Neuron (in vitro differentiated cells): Measurements from ENCODE around the gene STYXL1.
"Not testable (repeated sequence)": the region's sequence is repeated elsewhere in the genome, so short reads cannot be mapped to it uniquely, and the experiment has no call there.

Experiments
- H2AFZ ChIP-seq: one replicate; pipeline ENCODE4 v1.6.1; 2013; ENCODE audit warnings: low read depth, mild to moderate bottlenecking, inconsistent platforms, low read length, moderate library complexity
- H3K27me3 ChIP-seq: one replicate; pipeline ENCODE4 v1.6.1; 2013; ENCODE audit warnings: low read length; ENCODE audit not compliant: insufficient read depth
- H3K36me3 ChIP-seq: one replicate; pipeline ENCODE4 v1.6.1; 2013; ENCODE audit warnings: low read length; ENCODE audit not compliant: insufficient read depth
- H3K4me1 ChIP-seq: one replicate; pipeline ENCODE4 v1.6.1; 2013; ENCODE audit warnings: low read length; ENCODE audit not compliant: insufficient read depth
- H3K4me3 ChIP-seq: 2 replicates; pipeline ENCODE4 v1.5.1; 2013; ENCODE audit warnings: mild to moderate bottlenecking, low read length, moderate library complexity
- H3K9me3 ChIP-seq: one replicate; pipeline ENCODE4 v1.6.1; 2013; ENCODE audit warnings: low read length

Gene STYXL1, protein sequence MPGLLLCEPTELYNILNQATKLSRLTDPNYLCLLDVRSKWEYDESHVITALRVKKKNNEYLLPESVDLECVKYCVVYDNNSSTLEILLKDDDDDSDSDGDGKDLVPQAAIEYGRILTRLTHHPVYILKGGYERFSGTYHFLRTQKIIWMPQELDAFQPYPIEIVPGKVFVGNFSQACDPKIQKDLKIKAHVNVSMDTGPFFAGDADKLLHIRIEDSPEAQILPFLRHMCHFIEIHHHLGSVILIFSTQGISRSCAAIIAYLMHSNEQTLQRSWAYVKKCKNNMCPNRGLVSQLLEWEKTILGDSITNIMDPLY

DNA sequence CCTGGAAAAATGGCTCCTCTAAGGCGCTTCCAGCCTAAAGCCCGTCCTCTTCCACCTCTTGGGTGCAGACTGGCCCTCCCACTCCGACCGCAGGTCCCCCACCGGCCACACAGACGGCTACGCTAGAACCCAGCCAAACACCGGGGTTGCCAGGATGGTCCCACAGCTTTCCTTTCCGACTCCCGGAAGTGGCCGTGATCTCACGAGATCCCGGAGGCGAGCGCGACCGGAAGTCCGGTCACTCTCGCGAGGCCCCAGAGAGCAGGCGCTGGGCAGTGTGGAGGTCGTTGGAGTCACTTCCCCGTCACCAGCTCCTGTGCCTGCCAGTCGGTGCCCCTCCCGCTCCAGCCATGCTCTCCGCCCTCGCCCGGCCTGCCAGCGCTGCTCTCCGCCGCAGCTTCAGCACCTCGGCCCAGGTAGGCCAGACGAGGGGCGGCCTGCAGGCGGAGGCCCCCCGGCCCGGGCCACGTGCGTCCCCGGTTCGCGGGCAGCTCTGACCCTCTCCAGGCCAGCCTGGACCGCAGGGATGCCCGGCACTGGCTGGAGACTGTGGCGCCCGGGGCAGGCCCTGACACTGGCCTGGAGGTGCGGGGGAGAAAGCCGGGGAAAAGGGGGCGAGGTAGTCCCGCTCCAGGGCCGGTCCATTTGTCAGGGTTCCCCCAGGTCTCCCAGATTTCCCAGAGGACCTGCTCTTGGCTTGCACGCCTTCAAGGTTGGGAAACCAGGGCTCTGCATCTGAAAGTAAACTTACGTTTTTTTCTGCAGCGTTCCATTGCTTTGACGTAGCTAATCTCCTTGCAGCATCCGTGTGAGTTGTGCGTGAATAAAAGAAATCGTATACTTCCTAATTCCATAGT, at the start of gene STYXL1, which contains the start of gene MDH2:
STYXL1 (minus strand) TSS at position 190 of the 857 bp plus-strand sequence. CDS start 17,477 bp downstream, outside the sequence.
MDH2 (plus strand) TSS at position 296 of the 857 bp plus-strand sequence; CDS start at position 351, 55 bp downstream.
- Histone ChIP-seq H2AFZ (peak within 1 kb of the TSS; percentile 62), H3K9me3 (no peaks in the 10 kb centered on the region)

DNA sequence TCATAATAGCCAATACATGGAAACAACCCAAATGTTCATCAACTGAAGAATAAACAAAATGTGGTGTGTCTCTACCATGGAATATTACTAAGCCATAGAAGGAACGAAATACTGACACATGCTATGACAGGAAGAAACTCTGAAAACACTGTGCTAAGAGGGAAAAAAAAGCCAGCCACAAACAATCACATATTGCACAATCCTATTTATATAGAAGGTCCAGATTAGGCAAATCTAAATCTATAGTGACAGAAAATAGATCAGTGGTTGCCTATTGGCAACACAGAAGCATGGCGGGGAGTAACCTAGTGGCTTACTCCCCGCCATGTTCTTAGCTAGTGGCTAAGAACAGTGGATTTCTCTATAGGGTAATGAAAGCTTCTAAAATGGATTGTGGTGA, 48.1 kb upstream of the STYXL1 start:
- Histone ChIP-seq H3K4me3 (no peak overlapping the region), H2AFZ (no peak overlapping the region), H3K27me3 (no peaks in the 10 kb centered on the region), H3K36me3 (no peaks in the 10 kb centered on the region), H3K9me3 (no peaks in the 10 kb centered on the region), H3K4me1 (no peaks in the 10 kb centered on the region)

More for the DNA sequence above, at the start of gene STYXL1, which contains the start of gene MDH2:
- Histone ChIP-seq H3K36me3 (peaks cover 19% of the 10 kb centered on the region), H3K27me3 (no peaks in the 10 kb centered on the region), H3K4me3 (peak within 1 kb of the TSS; percentile 69), H3K4me1 (peaks cover 16% of the 10 kb centered on the region)

- not testable (repeated sequence) for H3K36me3 ChIP-seq, H2AFZ ChIP-seq, H3K27me3 ChIP-seq, H3K4me3 ChIP-seq, H3K9me3 ChIP-seq, H3K4me1 ChIP-seq
These were observed 46.5 kb upstream of the STYXL1 start for GRCh38 chr7:76094326-76094725.

- H3K9me3 ChIP-seq, H3K36me3 ChIP-seq, H3K4me1 ChIP-seq, H2AFZ ChIP-seq, H3K27me3 ChIP-seq, H3K4me3 ChIP-seq: not testable (repeated sequence)
These were observed 45.7 kb upstream of the STYXL1 start for GRCh38 chr7:76093531-76093930.

DNA sequence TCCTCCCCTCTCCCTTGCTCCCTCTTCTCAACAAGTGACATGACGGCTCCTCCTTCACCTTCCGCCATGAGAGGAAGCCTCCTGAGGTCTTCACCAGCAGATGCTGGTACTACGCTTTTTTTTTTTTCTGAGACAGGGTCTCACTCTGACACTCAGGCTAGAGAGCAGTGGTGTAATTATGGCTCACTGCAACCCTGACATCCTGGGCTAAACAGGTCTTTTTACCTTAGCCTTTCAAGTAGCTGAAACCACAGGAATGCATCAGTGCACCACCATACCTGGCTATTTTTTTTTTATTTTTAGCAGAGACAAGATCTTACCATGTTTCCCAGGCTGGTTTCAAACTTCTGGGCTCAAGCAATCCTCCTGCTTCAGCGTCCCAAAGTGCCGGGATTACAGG, 43.7 kb upstream of the STYXL1 start:
- H3K36me3 ChIP-seq = no peaks in the 10 kb centered on the region
- no peak overlapping the region for H2AFZ ChIP-seq
- no peak overlapping the region for H3K4me3 ChIP-seq
- H3K27me3 ChIP-seq = no peaks in the 10 kb centered on the region
- no peaks in the 10 kb centered on the region for H3K4me1 ChIP-seq
- no peaks in the 10 kb centered on the region for H3K9me3 ChIP-seq

- Histone ChIP-seq H3K9me3 (no peaks in the 10 kb centered on the region), H3K4me3 (no peak overlapping the region), H3K36me3 (no peaks in the 10 kb centered on the region)
These were observed 42.2 kb upstream of the STYXL1 start for GRCh38 chr7:76089865-76090475.

GRCh38 chr7:76087362-76087791, 39.6 kb upstream of the STYXL1 start:
- not testable (repeated sequence) for H3K27me3 ChIP-seq, H3K4me3 ChIP-seq, H2AFZ ChIP-seq, H3K4me1 ChIP-seq, H3K9me3 ChIP-seq, H3K36me3 ChIP-seq

More at GRCh38 chr7:76089865-76090475, 42.2 kb upstream of the STYXL1 start:
- Histone ChIP-seq H2AFZ (no peak overlapping the region), H3K27me3 (no peaks in the 10 kb centered on the region), H3K4me1 (no peaks in the 10 kb centered on the region)

GRCh38 chr7:76086070-76086469, 38.3 kb upstream of the STYXL1 start:
- no peaks in the 10 kb centered on the region for H3K9me3 ChIP-seq
- no peak overlapping the region for H2AFZ ChIP-seq

GRCh38 chr7:76084115-76084514, 36.3 kb upstream of the STYXL1 start:
- H3K4me1 ChIP-seq, H3K27me3 ChIP-seq, H2AFZ ChIP-seq, H3K36me3 ChIP-seq, H3K9me3 ChIP-seq, H3K4me3 ChIP-seq: not testable (repeated sequence)

More at GRCh38 chr7:76086070-76086469, 38.3 kb upstream of the STYXL1 start:
- no peaks in the 10 kb centered on the region for H3K27me3 ChIP-seq
- no peak overlapping the region for H3K4me3 ChIP-seq
- H3K4me1 ChIP-seq = no peaks in the 10 kb centered on the region
- H3K36me3 ChIP-seq = no peaks in the 10 kb centered on the region

DNA sequence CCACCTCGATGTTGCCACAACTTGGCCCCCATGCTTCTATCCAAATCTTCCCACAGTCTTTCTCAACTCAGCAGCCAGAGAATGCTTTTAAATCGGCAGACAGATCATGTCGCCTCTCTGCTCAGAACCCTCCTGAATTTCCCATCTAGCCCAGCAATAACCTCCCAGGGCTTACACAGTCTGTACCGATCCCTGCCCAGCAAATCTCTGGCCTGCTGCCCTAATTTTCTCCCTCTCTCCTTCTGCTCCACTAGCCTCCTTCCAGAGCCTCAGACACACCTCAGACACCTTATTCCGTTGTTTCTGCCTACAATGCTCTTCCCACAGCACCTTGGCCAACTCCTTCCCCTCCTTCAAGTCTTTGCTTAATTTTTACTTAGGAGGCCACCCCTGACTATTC, 32.4 kb upstream of the STYXL1 start:
- Histone ChIP-seq H3K27me3 (no peaks in the 10 kb centered on the region), H3K9me3 (no peaks in the 10 kb centered on the region), H3K36me3 (no peaks in the 10 kb centered on the region), H3K4me1 (no peaks in the 10 kb centered on the region), H2AFZ (no peak overlapping the region), H3K4me3 (no peak overlapping the region)

GRCh38 chr7:76077435-76077834, 29.6 kb upstream of the STYXL1 start:
- no peaks in the 10 kb centered on the region for H3K9me3 ChIP-seq
- no peak overlapping the region for H2AFZ ChIP-seq
- H3K4me1 ChIP-seq = no peaks in the 10 kb centered on the region
- no peaks in the 10 kb centered on the region for H3K27me3 ChIP-seq
- no peak overlapping the region for H3K4me3 ChIP-seq
- H3K36me3 ChIP-seq = no peaks in the 10 kb centered on the region

- H3K36me3 ChIP-seq = no peaks in the 10 kb centered on the region
- no peaks in the 10 kb centered on the region for H3K4me1 ChIP-seq
- no peak overlapping the region for H2AFZ ChIP-seq
- H3K27me3 ChIP-seq = no peaks in the 10 kb centered on the region
- H3K9me3 ChIP-seq = no peaks in the 10 kb centered on the region
- H3K4me3 ChIP-seq = no peak overlapping the region
These were observed 29.2 kb upstream of the STYXL1 start for GRCh38 chr7:76076995-76077394.

- no peaks in the 10 kb centered on the region for H3K4me1 ChIP-seq
- H3K4me3 ChIP-seq = no peak overlapping the region
- no peaks in the 10 kb centered on the region for H3K36me3 ChIP-seq
- no peak overlapping the region for H2AFZ ChIP-seq
- no peaks in the 10 kb centered on the region for H3K9me3 ChIP-seq
- H3K27me3 ChIP-seq = no peaks in the 10 kb centered on the region
These were observed 27.2 kb upstream of the STYXL1 start for GRCh38 chr7:76074972-76075370.
